Measurements from ENCODE around the gene LIG3.
"Not testable (repeated sequence)": the region's sequence is repeated elsewhere in the genome, so short reads cannot be mapped to it uniquely, and the experiment has no call there.

LIG3 gene

DNA sequence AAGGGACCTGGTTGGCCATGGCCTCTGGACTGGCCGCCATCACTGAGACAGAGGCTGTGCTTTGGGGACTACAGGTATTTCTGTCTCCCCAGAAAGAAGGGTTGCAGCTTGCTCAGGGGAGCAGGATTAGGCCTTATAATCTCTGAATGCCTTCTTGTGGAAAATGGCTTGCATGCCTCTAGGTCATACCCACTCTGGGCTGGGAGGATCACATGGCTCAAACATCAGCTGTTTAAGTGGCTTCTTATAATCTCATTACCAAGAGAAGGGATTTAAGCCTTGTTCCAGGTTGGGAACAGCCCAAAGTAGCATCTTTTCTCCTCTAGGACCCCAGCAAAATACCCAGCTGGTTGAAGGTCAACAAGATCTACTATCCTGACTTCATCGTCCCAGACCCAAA is 19.1 kb downstream of the LIG3 start:
- no peak for DNase-seq (ENCODE audit: low read depth)

- DNase-seq (ENCODE audit: low read depth), result not testable (repeated sequence)
Measured at GRCh38 chr17:35000965-35001364, 20.7 kb downstream of the LIG3 start.

GRCh38 chr17:35001549-35001948 is 21.2 kb downstream of the LIG3 start:
- no peak for DNase-seq (ENCODE audit: low read depth)

DNA sequence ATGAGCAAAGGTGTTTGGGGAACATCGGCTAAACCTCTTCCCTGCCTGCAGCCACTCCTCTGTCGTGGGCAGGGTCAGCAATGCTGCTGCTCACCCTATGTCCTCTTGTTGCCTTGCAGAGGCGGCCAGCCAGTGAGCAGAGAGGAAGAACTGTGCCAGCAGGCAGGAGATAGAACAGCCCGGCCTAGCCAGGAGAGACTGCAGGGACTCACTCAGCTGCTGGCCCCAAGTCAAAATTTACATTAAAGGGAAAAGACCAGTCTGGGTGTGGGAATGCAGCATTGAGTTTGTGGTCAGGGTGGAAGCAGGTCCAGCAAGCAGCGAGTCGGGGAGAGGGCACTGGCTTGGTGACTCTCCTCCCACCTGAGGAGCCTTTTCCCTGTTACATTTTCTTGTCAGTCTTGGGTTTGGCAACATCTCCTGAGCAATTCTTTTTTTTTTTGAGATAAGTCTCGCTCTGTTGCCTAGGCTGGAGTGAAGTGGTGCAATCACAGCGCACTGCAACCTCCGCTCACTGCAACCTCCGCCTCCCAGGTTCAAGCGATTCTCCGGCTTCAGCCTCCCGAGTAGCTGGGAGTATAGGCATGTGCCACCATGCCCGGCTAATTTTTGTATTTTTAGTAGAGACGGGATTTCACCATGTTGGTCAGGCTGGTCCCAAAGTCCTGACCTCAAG is 22.7 kb downstream of the LIG3 start:
- no peak for DNase-seq (ENCODE audit: low read depth)

DNA sequence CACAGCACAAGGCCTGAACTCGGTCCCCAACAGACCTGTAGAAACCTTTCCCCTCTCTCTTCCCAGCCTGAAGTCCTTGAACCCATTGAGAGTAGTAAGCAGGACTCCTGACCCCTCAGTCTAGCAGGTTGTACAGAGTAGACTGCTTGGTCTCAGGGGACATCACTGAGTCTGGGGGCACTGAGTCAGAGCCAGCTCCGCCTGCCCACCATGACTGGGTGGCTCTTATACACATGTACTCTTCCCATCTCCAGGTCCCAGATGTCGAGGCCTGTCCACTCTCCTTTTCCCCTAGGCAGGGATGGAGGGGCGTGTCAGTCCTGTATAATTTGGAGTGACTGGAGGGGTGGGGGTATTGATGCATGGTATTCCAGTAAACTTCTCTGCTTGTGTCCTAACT is 23.5 kb downstream of the LIG3 start:
- no peak for DNase-seq (ENCODE audit: low read depth)

DNA sequence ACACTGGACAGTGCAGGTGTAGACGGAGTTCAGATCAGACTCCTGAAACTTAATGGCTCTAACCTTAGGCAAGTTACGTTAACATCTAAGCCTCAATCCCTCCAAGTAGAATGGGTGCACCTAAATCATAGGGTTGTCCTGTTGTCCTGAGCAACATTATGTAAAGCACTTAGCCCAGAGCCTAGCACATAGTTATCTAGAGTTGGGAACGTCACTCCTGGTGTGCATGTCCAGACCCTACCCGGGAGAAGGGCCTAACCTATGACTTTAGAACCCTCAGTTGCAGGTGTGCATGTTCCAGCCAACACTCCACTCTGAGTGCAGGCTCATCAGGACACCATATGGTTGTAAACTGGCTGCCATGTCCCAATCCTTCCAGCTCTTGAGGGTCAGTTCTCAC is 26.0 kb downstream of the LIG3 start:
- DNase-seq (ENCODE audit: low read depth), result no peak

DNA sequence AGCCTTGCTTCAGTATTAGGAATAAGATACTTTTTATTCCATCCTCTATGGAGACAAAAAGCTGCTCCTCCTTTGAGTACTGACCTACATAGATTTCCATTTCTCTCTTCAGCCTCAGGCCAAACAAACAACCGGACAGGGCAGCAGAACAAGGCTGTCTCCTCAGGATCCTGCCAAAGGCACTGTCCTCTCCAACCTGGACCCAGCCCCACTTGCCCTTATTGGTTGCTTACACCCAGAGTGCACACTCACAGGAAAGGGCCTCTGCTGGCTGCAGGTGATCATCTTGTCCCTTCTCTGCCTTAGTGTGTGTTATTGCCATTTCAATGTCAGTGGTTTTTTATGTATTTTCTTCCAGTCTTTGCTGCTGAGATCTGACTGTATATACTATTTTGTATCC is 26.6 kb downstream of the LIG3 start:
- no peak for DNase-seq (ENCODE audit: low read depth)

DNA sequence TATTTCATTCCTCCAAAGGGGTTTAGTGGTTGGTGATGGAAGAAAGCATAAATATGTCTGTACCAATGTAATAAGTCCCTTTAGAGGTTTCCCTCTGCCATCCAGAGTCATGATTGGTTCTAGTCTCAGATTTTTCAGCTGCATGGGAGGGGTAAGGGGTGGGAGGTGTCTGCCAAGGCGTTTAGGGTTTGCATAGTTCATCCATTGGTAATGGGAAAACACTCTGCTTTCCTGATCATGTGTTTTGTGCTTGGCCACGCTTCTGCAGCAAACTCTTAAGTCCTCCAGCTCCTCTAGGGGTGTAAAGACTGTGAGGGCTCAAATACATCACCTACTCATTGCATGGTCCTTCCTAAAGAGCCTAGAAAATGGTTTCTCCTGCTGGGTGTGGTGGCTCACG is 29.8 kb downstream of the LIG3 start:
- no peak for DNase-seq (ENCODE audit: low read depth)

- DNase-seq (ENCODE audit: low read depth), result no peak
Measured at GRCh38 chr17:35011671-35012216, 31.4 kb downstream of the LIG3 start.

DNA sequence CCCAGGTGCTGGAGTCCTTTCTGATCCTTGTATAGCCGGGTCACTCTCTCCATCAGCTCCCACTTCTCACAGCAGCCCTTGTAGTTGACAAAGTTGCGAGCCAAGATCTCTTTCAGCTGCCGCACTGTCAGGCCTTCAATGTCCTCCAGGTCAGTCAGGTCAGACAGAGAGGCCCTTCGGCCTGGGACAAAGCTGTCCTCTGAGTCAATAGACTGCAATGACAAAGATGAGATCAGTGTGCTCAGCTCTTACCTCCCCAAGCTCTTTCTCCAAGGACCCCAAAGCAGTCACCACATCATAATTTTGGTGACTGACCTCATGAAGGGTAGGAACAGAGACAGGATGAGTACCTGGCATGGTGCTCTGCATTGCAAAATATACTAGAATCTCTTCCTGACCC is 36.1 kb downstream of the LIG3 start:
- DNase-seq (ENCODE audit: low read depth), result no peak

- no peak for DNase-seq (ENCODE audit: low read depth)
Measured at GRCh38 chr17:35017021-35017420, 36.7 kb downstream of the LIG3 start.

DNA sequence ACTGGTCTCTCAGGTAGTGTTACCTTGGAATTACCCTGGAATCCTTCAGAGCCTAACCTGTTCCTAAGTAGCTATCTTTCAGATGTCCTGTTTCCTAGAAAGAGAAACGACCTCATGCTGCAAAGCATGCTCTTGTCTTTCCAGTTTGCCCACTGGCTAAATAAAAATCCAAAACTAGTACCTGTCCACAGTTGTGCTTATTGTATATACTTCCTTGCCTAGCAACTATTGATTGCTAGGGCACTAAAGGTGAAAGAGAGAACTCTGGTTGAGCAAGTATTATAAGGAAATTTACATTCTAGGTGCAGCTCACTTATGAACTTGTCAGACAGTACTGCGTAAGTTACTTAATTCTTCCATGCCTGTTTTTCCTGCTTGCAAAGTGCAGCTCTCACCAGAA is 38.5 kb downstream of the LIG3 start:
- no peak for DNase-seq (ENCODE audit: low read depth)

DNA sequence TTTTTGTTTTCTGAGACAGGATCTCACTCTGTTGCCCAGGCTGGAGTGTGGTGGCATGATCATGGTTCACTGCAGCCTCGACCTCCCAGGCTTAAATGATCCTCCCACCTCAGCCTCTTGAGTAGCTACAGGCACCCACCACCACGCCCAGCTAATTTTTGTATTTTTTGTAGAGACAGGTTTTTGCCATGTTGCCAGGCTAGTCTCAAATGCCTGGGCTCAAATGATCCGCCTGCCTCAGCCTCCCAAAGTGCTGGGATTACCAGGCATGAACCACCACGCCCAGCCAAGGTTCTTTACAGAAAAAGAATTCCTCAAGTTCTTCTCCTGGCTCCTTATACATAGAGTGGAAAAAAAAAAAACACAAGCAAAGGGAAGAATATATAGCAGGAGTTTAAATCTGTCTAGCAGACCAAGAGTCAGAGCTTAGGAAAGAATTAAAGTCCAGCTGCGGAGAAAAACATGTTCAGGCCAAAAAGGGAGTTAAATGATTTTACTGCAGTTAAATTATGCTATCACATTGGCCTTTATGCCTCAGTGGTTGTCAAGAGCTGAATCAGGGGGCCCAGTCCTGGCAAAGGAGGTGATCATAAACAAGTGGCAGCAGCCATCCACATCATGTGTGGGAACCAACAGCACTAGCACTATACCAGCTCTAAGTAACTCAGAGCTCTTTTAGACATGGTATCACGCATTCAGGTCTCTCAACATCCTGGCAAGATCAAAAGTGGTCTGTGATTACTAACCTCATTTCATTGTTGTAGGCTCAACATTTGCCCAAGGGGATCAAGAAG is 39.3 kb downstream of the LIG3 start:
- no peak for DNase-seq (ENCODE audit: low read depth)

DNA sequence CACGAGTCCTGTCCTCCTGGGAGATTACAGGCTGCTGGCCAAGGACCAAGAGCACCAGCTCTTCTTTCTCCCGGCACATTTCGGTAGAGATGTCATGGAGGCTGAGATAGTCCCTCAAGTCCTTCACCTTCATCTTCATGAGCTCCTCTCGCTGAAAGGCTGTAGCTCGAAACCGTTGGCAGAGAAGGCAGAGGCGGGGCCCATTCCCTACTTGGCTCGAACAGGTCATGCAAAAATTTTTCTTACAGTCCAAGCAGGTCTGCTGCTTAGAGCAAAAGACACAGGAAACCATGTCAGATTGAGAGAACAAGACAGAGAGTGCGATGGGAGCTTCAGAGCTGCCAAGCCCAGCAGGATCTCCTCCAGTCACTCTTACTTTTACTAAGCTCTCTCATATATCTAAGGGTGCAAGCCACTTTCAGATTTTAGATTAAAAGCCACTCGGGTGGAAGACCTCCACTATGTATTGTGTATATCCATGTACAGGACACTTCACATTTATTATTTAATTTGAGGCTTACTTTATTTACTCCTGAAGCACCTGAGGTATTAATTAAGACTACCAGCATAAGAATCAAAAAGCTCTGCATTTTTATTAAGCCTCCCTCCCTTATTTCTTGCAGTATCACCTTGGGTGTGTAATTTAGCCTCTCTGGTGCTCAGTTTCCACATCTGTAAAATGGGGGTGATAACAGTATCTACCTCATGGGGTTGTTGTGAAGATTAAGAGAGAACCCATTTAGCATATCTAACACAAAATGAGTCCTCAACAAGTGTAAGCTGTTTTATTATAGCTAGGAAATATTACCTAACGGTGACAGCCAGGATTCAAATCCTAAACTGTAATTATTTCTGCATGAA is 41.4 kb downstream of the LIG3 start:
- no peak for DNase-seq (ENCODE audit: low read depth)

DNA sequence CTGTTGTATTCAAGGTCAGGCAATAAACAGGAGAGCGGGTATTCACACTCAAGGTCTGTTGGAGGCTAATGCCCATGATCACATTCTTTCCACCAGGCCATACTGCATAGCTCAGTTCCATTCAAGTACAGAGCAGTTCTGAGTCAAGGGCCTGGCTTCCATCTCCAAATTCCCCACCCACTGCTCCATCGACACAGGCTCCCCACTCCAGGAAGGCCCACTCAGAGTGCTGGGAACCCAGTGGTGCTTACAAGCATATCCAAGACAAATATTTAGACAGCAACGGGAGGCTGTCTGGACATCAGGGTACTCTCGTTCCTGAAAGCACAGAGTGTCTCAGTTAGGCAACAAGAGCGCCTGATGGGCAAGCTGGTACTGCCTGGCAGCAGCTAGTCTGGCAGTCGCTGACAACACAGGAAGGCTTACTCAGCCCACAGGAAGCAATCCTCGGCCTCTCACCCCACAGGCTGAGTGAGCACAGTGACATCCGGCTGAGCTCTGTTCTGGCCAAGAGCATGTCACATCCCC is 42.3 kb downstream of the LIG3 start:
- peak; percentile 41 for DNase-seq (ENCODE audit: low read depth)

GRCh38 chr17:35023538-35023937 is 43.2 kb downstream of the LIG3 start:
- DNase-seq (ENCODE audit: low read depth), result no peak

GRCh38 chr17:35025541-35025940 is 45.2 kb downstream of the LIG3 start:
- no peak for DNase-seq (ENCODE audit: low read depth)

GRCh38 chr17:35028097-35028496 is 47.8 kb downstream of the LIG3 start:
- DNase-seq (ENCODE audit: low read depth), result not testable (repeated sequence)

- no peak for DNase-seq (ENCODE audit: low read depth)
Measured at GRCh38 chr17:35028531-35029262, 48.4 kb downstream of the LIG3 start.

GRCh38 chr17:35030780-35031179 is 50.5 kb downstream of the LIG3 start:
- no peak for DNase-seq (ENCODE audit: low read depth)

GRCh38 chr17:35038453-35038852 is 58.1 kb downstream of the LIG3 start:
- DNase-seq (ENCODE audit: low read depth), result no peak

- DNase-seq (ENCODE audit: low read depth), result no peak
Measured at GRCh38 chr17:35041390-35041789, 61.1 kb downstream of the LIG3 start.

Data from HS-5 (cell line).